GM12878 (cell line): ENCODE results near the gene RXFP3. TPM values are rescaled to one million over a fixed set of nuclear protein-coding genes. Genes with fewer than 3 reads are reported as not detected.

Experiments
- ATAC-seq: fragments of 200-7000 bp; cut with Tn5 transposase; 3 replicates; pipeline ENCODE4 v1.9.1; 2020; ENCODE audit warnings: mild to moderate bottlenecking, moderate library complexity
- BruUV-seq: library from RNA; stranded (reverse); fragments of 400-500 nt; replicated peaks from 2 replicates; lab custom pipeline; 2021; lab: Mats Ljungman, UMichigan
- CTCF ChIA-PET: fragments of 300-600 bp; sonication (Branson Sonifier 250); formaldehyde crosslinking; extraction: SDS; loops from one replicate; lab custom pipeline; 2021; ENCODE audit warnings: inconsistent platforms; lab: Yijun Ruan, JAX
- POLR2A ChIA-PET: fragments of 350-600 bp; formaldehyde crosslinking; extraction: SDS; loops from one replicate; lab custom pipeline; 2021; ENCODE audit warnings: inconsistent platforms; lab: Charles Lee
- RAD21 ChIA-PET: fragments of 300-600 bp; sonication (Branson Sonifier 250); formaldehyde crosslinking; loops from one replicate; lab custom pipeline; 2023; ENCODE audit warnings: antibody characterized with exemption; ENCODE audit not compliant: unreplicated experiment; lab: Charles Lee
- SMC1A ChIA-PET: fragments of 300-600 bp; sonication (Branson Sonifier 250); formaldehyde crosslinking; loops from one replicate; lab custom pipeline; 2023; ENCODE audit not compliant: unreplicated experiment, uncharacterized antibody; lab: Charles Lee
- DNase-seq: peaks from one replicate; pipeline ENCODE4 v3.0.0-alpha.2; 2011; ENCODE audit warnings: low read depth, low spot score
- FAIRE-seq: peaks from 3 replicates; lab custom pipeline; 2011; peaks lifted over from hg19 to GRCh38; lab: Jason Lieb, UNC
- H2AFZ ChIP-seq: 2 replicates; pipeline ENCODE4 v1.6.0; 2011; ENCODE audit warnings: low read depth, low read length, control low read depth; ENCODE audit not compliant: control insufficient read depth
- H3K27ac ChIP-seq: 2 replicates; pipeline ENCODE4 v1.5.1; 2011; ENCODE audit warnings: control low read depth; ENCODE audit not compliant: control insufficient read depth, insufficient read depth
- H3K27me3 ChIP-seq, 2 experiments: replicated peaks in 1 of 2; 2 replicates each; pipeline versions ENCODE4 v1.6.0 to v1.6.1; 2011; ENCODE audit warnings: low read length in 1 of 2; ENCODE audit not compliant: control insufficient read depth in 2 of 2, insufficient read depth in 2 of 2
- H3K36me3 ChIP-seq, 2 experiments: 2 replicates each; pipeline ENCODE4 v1.5.1; 2011; ENCODE audit warnings: low read length in 1 of 2; ENCODE audit not compliant: control insufficient read depth in 2 of 2, insufficient read depth in 2 of 2
- H3K4me1 ChIP-seq: 2 replicates; pipeline ENCODE4 v1.6.1; 2011; ENCODE audit warnings: mild to moderate bottlenecking, low read length, moderate library complexity, mixed read lengths; ENCODE audit not compliant: control insufficient read depth, insufficient read depth
- H3K4me2 ChIP-seq: 2 replicates; pipeline ENCODE4 v1.6.0; 2011; ENCODE audit warnings: control low read depth; ENCODE audit not compliant: control insufficient read depth, insufficient read depth
- H3K4me3 ChIP-seq: fragments of 200-600 bp; sonication (generic); 2 replicates; pipeline ENCODE4 v1.5.1; 2016
- H3K79me2 ChIP-seq: 2 replicates; pipeline ENCODE4 v1.6.0; 2011; ENCODE audit warnings: low read length; ENCODE audit not compliant: control insufficient read depth, insufficient read depth
- H3K9ac ChIP-seq: 2 replicates; pipeline ENCODE4 v1.8.0; 2011; ENCODE audit warnings: low read length, control low read depth, mixed read lengths; ENCODE audit not compliant: control insufficient read depth, insufficient read depth
- H3K9me3 ChIP-seq: replicated peaks from 3 replicates; pipeline ENCODE4 v1.5.1; 2011; ENCODE audit warnings: mild to moderate bottlenecking, low read length; ENCODE audit not compliant: control insufficient read depth, insufficient read depth
- H4K20me1 ChIP-seq: 2 replicates; pipeline ENCODE4 v1.6.0; 2011; ENCODE audit not compliant: control insufficient read depth, insufficient read depth
- EP300 ChIP-seq, 2 experiments: fragments of 150-350 bp in 1 of 2; IDR thresholded peaks; 2 replicates each; pipeline ENCODE4 v1.6.1; 2011 to 2012; ENCODE audit warnings: low read depth in 2 of 2, low read length in 2 of 2, borderline replicate concordance in 1 of 2, improper control_type of control experiment in 1 of 2, inconsistent platforms in 1 of 2; ENCODE audit not compliant: control insufficient read depth in 1 of 2
- IRF3 ChIP-seq: fragments of 450-650 bp; IDR thresholded peaks from 2 replicates; pipeline ENCODE4 v1.6.1; 2014; ENCODE audit warnings: mild to moderate bottlenecking
- MEF2B ChIP-seq: fragments of 450-650 bp; IDR thresholded peaks from 2 replicates; pipeline ENCODE4 v1.6.1; 2018; ENCODE audit warnings: mild to moderate bottlenecking, moderate library complexity; ENCODE audit not compliant: partially characterized antibody, poor library complexity, severe bottlenecking
- NR2F1 ChIP-seq: fragments of 450-650 bp; conservative IDR thresholded peaks from 2 replicates; pipeline ENCODE4 v1.6.1; 2017; ENCODE audit warnings: mild to moderate bottlenecking
- PAX8 ChIP-seq: fragments of 450-650 bp; IDR thresholded peaks from 2 replicates; pipeline ENCODE4 v1.6.1; 2017; ENCODE audit warnings: mild to moderate bottlenecking, moderate library complexity
- PRDM15 ChIP-seq: fragments of 450-650 bp; formaldehyde crosslinking; IDR thresholded peaks from 2 replicates; pipeline ENCODE4 v1.4.0; 2020; ENCODE audit warnings: mild to moderate bottlenecking, moderate library complexity
- RAD21 ChIP-seq: IDR thresholded peaks from 2 replicates; pipeline ENCODE4 v1.6.1; 2011; ENCODE audit warnings: mild to moderate bottlenecking, low read depth, low read length, moderate library complexity; ENCODE audit not compliant: insufficient read depth
- RB1 ChIP-seq: fragments of 450-650 bp; formaldehyde crosslinking; IDR thresholded peaks from 2 replicates; pipeline ENCODE4 v1.6.1; 2017; ENCODE audit warnings: mild to moderate bottlenecking, borderline replicate concordance
- YY1 ChIP-seq: IDR thresholded peaks from 2 replicates; pipeline ENCODE4 v1.6.1; 2011; ENCODE audit warnings: low read depth, mild to moderate bottlenecking, low read length
- ZNF207 ChIP-seq: fragments of 450-650 bp; IDR thresholded peaks from 2 replicates; pipeline ENCODE4 v1.6.1; 2014; ENCODE audit warnings: antibody characterized with exemption, mild to moderate bottlenecking, borderline replicate concordance
- WGBS: methylation state at CpG from one replicate; pipeline ENCODE4 v1.1.6; 2016; ENCODE audit warnings: low lambda C conversion rate; ENCODE audit not compliant: insufficient replicate concordance, insufficient coverage; ENCODE audit errors: missing lambda C conversion rate; 5-methylcytosine and 5-hydroxymethylcytosine counted together
- in situ Hi-C: fragments of 300-500 bp; cut with MboI; formaldehyde crosslinking; loops from 9 replicates; pipeline ENCODE4 v1.14.3; 2018; ENCODE audit warnings: mixed read lengths
- intact Hi-C: fragments of 100-400 bp; cut with micrococcal nuclease; formaldehyde crosslinking; loops from one replicate; pipeline ENCODE4 v1.14.2; 2022; ENCODE audit not compliant: unreplicated experiment
- polyA plus RNA-seq, 11 experiments: library from polyadenylated mRNA; depleted of rRNA in 4 of 11; unstranded in 6 of 11; stranded (reverse) in 5 of 11; fragments of >200 nt; fragmentation: Nextera tagmentation in 4 of 11; fragmentation: Illumina TruSeq in 1 of 11; extraction: Ambion mirVana in 4 of 11; extraction: Trizol in 1 of 11; gene quantifications; 1 replicate in 1 of 11; 2 replicates in 10 of 11; pipeline versions ENCODE4 v1.2.1 to v1.2.3, GENCODE V29; 2011 to 2016; ENCODE audit warnings: inconsistent platforms in 2 of 11, missing spikeins in 2 of 11, low read depth in 1 of 11
- total RNA-seq, 4 experiments: library from RNA; depleted of rRNA in 3 of 4; stranded (reverse); fragments of >200 nt in 3 of 4; fragmentation: Illumina TruSeq in 1 of 4; extraction: Trizol in 1 of 4; gene quantifications; 2 replicates each; pipeline versions ENCODE4 v1.2.1 to v1.2.3, GENCODE V29; 2013 to 2021
- TF ChIP-seq, protein P1 (sequence below): IDR thresholded peaks from 2 replicates; pipeline ENCODE4 v1.6.1; 2011; ENCODE audit warnings: low read depth, low read length, improper control_type of control experiment, borderline replicate concordance

The RXFP3 gene
- total and polyA plus RNA-seq, 10 of the 15 experiments (the other 5 are each of a cell fraction or from before 2014, with no cell fraction given): 0.03 to 0.06 TPM; not detected in 8

GRCh38 chr5:33969572-33970452, 33.6 kb downstream of the RXFP3 start:
- Histone ChIP-seq H3K9ac (no peak overlapping the region), H2AFZ (peak overlapping the region; percentile 29), H3K4me3 (no peak overlapping the region), H4K20me1 (no peaks in the 10 kb centered on the region), H3K27me3 (no peaks in the 10 kb centered on the region), H3K4me1 (peaks cover 17% of the 10 kb centered on the region), H3K9me3 (no peaks in the 10 kb centered on the region), H3K36me3 (no peaks in the 10 kb centered on the region), H3K27ac (no peak overlapping the region), H3K79me2 (no peaks in the 10 kb centered on the region), H3K4me2 (no peak overlapping the region)
- ChIA-PET POLR2A (interaction anchor here (0.5 to 1.2 kb wide), 3 partner anchors 39 to 1710 kb away, joined by 3 to 5 read pairs (median 4); partner anchors contain the start of gene TARS1), CTCF (interaction anchor here (0.6 to 4.1 kb wide), 49 partner anchors 10 to 1263 kb away, joined by 3 to 70 read pairs (median 4); partner anchors contain the start of genes RXFP3 and TARS1), SMC1A (interaction anchor here (0.8 to 4.4 kb wide), 26 partner anchors 8 to 1513 kb away, joined by 3 to 43 read pairs (median 4); partner anchors contain the start of genes RXFP3 and TARS1), RAD21 (interaction anchor here (1.0 to 4.0 kb wide), 19 partner anchors 9 to 539 kb away, joined by 3 to 46 read pairs (median 4); partner anchors contain the start of genes AMACR, RXFP3 and TARS1)
- intact Hi-C loops: loop anchor here (1.0 to 10.0 kb wide), 2 partner anchors 534 to 805 kb away; no protein-coding TSS in a partner anchor
- FAIRE-seq: peak; percentile 27
- peak; percentile 93 for ATAC-seq
- BruUV-seq: no TSS peak
- in situ Hi-C loops: no loop called here
- WGBS: 44% methylated on average over 10 of the region's 10 CpGs
- peak; percentile 27 for DNase-seq
- no peak for TF ChIP-seq RB1
- TF ChIP-seq NR2F1: no peak
- no peak for TF ChIP-seq EP300 (IDR thresholded peaks at IDR 0.05; ENCODE audit: borderline replicate concordance in 1 of 2, control insufficient read depth in 1 of 2, low read depth in 2 of 2, low read length in 2 of 2)
- TF ChIP-seq, protein P1, sequence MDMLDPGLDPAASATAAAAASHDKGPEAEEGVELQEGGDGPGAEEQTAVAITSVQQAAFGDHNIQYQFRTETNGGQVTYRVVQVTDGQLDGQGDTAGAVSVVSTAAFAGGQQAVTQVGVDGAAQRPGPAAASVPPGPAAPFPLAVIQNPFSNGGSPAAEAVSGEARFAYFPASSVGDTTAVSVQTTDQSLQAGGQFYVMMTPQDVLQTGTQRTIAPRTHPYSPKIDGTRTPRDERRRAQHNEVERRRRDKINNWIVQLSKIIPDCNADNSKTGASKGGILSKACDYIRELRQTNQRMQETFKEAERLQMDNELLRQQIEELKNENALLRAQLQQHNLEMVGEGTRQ: no peak
- TF ChIP-seq ZNF207: no peak
- peak; percentile 94 for TF ChIP-seq RAD21
- TF ChIP-seq PAX8: no peak
- TF ChIP-seq MEF2B: no peak
- no peak for TF ChIP-seq IRF3
- peak; percentile 53; the same call in 1 of the 2 replicates for TF ChIP-seq YY1
- TF ChIP-seq PRDM15 (CRISPR knock-in tag): no peak
